VCaP (cell line): ENCODE results near the gene MAEA.

Experiments used
- H3K27ac ChIP-seq: fragments of 450-650 bp; 2 replicates; pipeline ENCODE4 v1.5.1; 2017
- CTCF ChIP-seq: fragments of 450-650 bp; conservative IDR thresholded peaks from 2 replicates; pipeline ENCODE4 v1.5.1; 2017; ENCODE audit warnings: mild to moderate bottlenecking, moderate library complexity

MAEA gene

GRCh38 chr4:1251773-1252066, 38.0 kb upstream of the MAEA start:
- no peak for TF ChIP-seq CTCF
- H3K27ac ChIP-seq = no peak overlapping the region

- no peak for TF ChIP-seq CTCF
- H3K27ac ChIP-seq = no peak overlapping the region
These were observed 36.7 kb upstream of the MAEA start for GRCh38 chr4:1252928-1253492.

GRCh38 chr4:1253831-1254230, 35.9 kb upstream of the MAEA start:
- no peak for TF ChIP-seq CTCF
- H3K27ac ChIP-seq = no peak overlapping the region

DNA sequence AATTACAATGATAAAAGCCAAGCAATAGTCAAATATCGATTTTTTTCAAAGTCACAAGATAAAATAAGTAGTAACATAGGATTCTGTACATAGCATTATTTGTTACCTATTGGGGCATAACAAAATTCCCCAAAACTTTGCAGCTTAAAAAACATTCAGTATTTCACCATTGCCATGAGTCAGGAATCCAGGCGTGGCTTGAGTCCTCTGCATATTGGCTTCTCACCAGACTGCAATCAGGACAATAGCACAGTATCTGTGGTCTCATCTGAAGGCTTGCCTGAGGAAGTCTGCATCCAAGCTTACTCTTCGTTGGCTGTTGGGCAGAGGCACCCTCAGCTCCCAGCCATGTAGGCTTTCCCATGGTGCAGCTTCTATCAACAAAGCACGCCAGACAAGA, 34.5 kb upstream of the MAEA start:
- no peak overlapping the region for H3K27ac ChIP-seq
- TF ChIP-seq CTCF = no peak

- TF ChIP-seq CTCF = no peak
- no peak overlapping the region for H3K27ac ChIP-seq
These were observed 34.0 kb upstream of the MAEA start for GRCh38 chr4:1255699-1256098.

GRCh38 chr4:1258457-1258856, 31.2 kb upstream of the MAEA start:
- no peak overlapping the region for H3K27ac ChIP-seq
- TF ChIP-seq CTCF = 0 out of 2 replicates have a peak, but pooled peaks have one; percentile 15

DNA sequence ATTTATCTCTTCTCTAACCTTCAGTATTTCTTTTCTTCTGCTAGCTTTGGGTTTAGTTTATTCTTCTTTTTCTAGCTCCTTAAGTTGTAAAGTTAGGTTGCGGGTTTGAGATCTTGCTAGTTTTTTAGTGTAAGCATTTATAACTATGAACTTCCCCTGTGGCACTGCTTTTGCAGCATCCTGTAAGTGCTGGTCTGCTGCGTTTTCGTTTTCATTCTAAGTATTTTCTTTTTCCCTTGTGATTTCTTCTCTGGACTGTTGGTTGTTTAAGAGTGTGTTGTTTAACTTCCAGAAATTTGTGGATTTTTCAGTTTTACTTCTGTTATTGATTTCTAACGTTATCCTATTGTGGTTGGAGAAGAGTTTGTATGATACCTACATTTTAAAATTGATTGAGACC, 29.7 kb upstream of the MAEA start:
- no peak overlapping the region for H3K27ac ChIP-seq
- no peak for TF ChIP-seq CTCF
